ENCODE data around the gene KCNJ10.

GRCh38 chr1:159989581-159989980 lies 80.4 kb downstream of the KCNJ10 start:
- no peak for TF ChIP-seq REST (IDR thresholded peaks at IDR 0.05; ENCODE audit: insufficient read depth in 1 of 2, low read depth in 2 of 2, low read length in 2 of 2)
- no peak for TF ChIP-seq POLR2AphosphoS5 (IDR thresholded peaks at IDR 0.05; ENCODE audit: low read depth, low read length)

All from PFSK-1 (cell line).